Measurements from ENCODE around the gene MAP1B. TPM values are rescaled to one million over a fixed set of nuclear protein-coding genes. Genes with fewer than 3 reads are reported as not detected.

The MAP1B gene
- total RNA-seq, 1 donor, result 74.3 TPM

DNA sequence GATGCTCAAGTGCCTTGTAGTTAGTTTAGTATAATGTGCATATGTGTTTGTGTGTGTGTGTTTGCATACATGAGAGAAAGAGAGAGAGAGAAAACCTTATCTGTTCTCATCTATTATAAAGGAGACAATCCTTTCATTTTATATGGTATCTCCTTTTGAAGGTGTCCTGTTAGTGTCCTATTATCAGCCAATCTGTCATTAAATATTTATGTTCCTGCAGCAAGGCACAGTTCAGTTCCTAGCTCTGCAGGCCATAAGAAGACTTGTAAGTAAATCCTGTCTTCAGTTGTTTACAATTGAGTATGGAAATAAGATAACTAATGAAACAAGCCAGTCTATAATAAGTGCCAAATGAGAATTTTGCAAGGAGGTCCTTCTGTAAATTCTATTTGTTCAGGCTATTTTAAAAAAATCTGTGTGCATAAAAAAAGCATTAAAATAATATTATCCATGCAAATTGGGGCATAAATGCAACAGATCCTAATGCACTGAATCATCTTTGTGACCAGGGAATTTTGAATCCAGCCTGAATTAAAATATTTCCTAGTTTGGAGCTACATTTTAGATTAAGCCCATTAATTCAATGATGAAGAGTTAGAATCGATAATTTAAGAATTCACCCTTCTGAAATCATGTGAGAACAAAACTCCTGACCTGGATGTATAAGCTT lies 18.1 kb downstream of the MAP1B start:
- TF ChIP-seq, protein P1, sequence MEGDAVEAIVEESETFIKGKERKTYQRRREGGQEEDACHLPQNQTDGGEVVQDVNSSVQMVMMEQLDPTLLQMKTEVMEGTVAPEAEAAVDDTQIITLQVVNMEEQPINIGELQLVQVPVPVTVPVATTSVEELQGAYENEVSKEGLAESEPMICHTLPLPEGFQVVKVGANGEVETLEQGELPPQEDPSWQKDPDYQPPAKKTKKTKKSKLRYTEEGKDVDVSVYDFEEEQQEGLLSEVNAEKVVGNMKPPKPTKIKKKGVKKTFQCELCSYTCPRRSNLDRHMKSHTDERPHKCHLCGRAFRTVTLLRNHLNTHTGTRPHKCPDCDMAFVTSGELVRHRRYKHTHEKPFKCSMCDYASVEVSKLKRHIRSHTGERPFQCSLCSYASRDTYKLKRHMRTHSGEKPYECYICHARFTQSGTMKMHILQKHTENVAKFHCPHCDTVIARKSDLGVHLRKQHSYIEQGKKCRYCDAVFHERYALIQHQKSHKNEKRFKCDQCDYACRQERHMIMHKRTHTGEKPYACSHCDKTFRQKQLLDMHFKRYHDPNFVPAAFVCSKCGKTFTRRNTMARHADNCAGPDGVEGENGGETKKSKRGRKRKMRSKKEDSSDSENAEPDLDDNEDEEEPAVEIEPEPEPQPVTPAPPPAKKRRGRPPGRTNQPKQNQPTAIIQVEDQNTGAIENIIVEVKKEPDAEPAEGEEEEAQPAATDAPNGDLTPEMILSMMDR (IDR thresholded peaks at IDR 0.05; ENCODE audit: insufficient read depth, low read depth, low read length), result no peak
- no peak overlapping the region for H3K4me3 ChIP-seq (ENCODE audit: low read depth, low read length)
- no peak for DNase-seq (ENCODE audit: low read depth)

DNA sequence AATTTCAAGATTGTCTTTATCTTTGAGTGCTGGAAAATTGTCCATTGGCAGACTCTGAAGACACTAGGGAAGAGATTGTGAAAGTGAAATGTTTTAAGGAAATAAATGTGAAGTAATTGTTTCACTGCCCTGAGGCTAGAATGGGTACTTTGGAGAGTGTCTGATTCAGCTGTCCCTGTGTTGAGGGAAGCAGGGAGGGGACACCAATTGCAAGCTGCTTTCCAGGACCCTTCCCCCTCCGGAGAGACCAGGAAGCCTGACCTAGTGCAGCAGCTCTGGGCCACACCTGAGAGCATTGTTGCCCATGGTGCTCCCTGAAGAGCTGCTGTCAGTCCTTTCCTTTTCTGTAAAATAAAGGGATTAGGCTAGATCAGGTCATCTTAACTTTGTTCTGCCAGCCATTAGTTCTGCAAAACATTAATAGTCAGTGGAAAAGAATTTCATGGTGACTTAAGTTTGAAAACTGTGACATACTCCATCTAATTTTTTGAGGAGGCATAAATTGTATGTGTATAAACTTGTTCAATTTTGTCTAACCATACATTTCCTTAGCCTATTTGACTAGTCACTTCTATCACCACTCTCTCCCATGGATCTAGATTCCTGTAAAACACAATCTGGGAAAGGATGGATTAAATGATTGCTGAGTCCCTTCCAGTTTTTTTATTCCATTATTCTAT lies 18.8 kb downstream of the MAP1B start:
- no peak overlapping the region for H3K4me3 ChIP-seq (ENCODE audit: low read depth, low read length)
- TF ChIP-seq, protein P1 (IDR thresholded peaks at IDR 0.05; ENCODE audit: insufficient read depth, low read depth, low read length), result no peak
- peak; percentile 43 for DNase-seq (ENCODE audit: low read depth)

DNA sequence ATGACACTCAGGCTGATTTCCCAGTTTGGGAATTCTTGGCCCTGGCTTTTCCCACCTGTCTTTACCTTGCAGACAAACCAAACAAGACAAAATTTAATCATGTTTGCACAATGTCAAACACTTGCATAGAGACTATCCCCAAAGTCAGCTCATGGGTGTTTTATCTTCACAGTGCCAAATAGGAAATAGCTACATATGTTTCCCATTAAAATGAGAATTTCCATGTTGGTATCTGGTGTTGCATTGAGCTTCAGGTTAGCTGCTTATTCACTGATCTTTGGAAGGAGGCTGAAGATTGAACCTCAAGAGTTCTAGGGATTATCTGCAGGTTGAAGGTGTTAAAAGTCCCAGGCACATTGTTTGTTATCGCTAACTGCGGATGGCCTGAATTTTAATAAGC lies 19.5 kb downstream of the MAP1B start:
- no peak for DNase-seq (ENCODE audit: low read depth)
- no peak overlapping the region for H3K4me3 ChIP-seq (ENCODE audit: low read depth, low read length)
- TF ChIP-seq, protein P1 (IDR thresholded peaks at IDR 0.05; ENCODE audit: insufficient read depth, low read depth, low read length), result no peak

DNA sequence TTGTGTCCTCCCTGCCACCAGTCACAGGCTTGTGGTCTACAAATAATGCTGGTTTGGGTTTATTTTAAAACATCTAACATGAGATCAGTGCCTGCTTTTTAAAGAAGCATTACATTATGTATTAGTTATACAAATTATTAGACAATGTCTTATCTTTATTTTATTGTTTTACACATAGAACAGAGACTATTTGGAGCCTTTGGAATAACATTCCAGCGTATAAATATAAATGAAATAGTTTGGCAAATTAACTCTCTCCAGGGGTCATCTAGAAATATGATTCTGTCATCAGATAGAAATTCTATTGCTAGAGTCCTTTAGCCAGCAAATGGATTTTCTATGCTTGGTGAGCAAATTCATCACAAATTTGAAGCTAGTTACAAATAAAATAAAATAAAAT lies 22.4 kb downstream of the MAP1B start:
- TF ChIP-seq, protein P1 (IDR thresholded peaks at IDR 0.05; ENCODE audit: insufficient read depth, low read depth, low read length), result no peak
- no peak for DNase-seq (ENCODE audit: low read depth)
- no peak overlapping the region for H3K4me3 ChIP-seq (ENCODE audit: low read depth, low read length)

DNA sequence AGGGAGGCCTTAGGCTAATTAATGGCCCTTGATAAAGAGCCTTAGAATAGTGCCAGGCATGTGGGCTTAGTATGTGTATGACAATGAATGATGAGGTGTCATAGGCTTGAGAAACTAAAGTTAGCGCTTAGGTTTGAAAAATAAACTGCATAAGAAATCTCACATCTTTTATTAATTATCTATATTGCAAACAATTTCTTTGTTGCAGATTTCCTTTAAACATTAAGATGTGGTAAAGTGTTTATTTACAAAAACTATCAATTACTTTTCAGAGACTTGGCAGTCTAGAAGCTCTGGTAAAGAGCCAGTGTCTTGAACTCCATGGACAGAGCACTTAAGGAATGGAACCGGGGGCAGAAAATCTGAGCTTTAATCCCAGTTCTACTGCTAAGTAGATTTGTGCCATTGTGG lies 23.1 kb downstream of the MAP1B start:
- TF ChIP-seq, protein P1 (IDR thresholded peaks at IDR 0.05; ENCODE audit: insufficient read depth, low read depth, low read length), result no peak
- no peak overlapping the region for H3K4me3 ChIP-seq (ENCODE audit: low read depth, low read length)
- no peak for DNase-seq (ENCODE audit: low read depth)

DNA sequence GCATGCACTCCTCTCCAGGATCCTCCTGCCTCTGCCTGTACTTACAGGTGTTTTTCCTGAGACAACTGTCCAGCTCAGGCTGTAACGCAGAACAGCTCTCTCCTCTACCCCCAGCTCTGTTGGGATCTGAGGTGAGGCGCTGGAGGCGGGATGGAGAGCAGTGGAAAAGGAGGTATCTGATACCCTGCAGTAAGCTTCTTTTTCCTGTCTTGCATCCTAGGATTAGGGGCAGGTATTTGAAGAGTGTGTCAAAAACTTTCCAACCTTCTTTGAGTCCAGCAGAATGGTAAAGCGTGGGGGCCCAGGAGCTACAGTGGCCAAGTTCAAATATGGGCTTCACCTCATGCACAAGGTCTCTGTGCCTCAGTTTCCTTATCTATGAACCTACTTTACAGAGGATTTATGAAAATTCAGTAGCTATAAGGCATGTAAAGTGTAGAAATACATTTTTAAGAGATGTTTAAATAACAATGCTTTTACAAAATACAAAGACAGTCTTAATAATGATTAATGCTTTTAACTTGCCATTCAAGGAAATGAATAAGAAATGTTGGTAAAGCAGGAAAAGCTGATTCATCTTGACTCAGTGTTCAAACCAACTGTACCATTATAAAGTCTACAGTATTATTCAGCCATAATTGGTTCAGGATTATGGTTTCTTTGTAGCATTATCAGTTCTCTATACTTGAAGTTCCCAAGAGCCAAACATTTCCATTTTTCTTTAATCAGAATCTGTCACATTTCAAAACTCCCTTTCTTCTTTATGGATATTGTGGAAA lies 26.1 kb downstream of the MAP1B start:
- H3K4me3 ChIP-seq (ENCODE audit: low read depth, low read length), result no peak overlapping the region
- DNase-seq (ENCODE audit: low read depth), result no peak
- TF ChIP-seq, protein P1 (IDR thresholded peaks at IDR 0.05; ENCODE audit: insufficient read depth, low read depth, low read length), result no peak
